ENCODE measurements around the gene ZNF536.

- no peak for TF ChIP-seq CTCF (IDR thresholded peaks at IDR 0.05)
- TF ChIP-seq POLR2AphosphoS5 (IDR thresholded peaks at IDR 0.05): no peak
- no peak for TF ChIP-seq POLR2A (IDR thresholded peaks at IDR 0.05)
Measured at GRCh38 chr19:30566681-30567420, 194.7 kb downstream of the ZNF536 start.
